DMS 273 (cell line): ENCODE data around the gene ALDH18A1.
A peak's percentile ranks its signal among the peaks of the same experiment; 100 is the strongest.
"Not testable (repeated sequence)": the region's sequence is repeated elsewhere in the genome, so short reads cannot be mapped to it uniquely, and the experiment has no call there.

ENCODE experiments used
- DNase-seq: peaks from one replicate; lab custom pipeline; 2025; ENCODE audit not compliant: unreplicated experiment; lab: John Stamatoyannopoulos, UW

ALDH18A1 gene

GRCh38 chr10:95656291-95657164, at the start of gene ALDH18A1:
Gene ALDH18A1 (minus strand): TSS chr10:95656711. CDS start chr10:95653377, 3,334 bp downstream.
- peak; percentile 92 for DNase-seq

GRCh38 chr10:95698415-95698814, 41.9 kb upstream of the ALDH18A1 start:
- DNase-seq = no peak

- no peak for DNase-seq
These were observed 40.9 kb upstream of the ALDH18A1 start for GRCh38 chr10:95697429-95697828.

GRCh38 chr10:95694665-95695064, 38.2 kb upstream of the ALDH18A1 start:
- no peak for DNase-seq

GRCh38 chr10:95693668-95694534, 37.4 kb upstream of the ALDH18A1 start, which contains the start of gene TCTN3:
Gene TCTN3 (minus strand): TSS chr10:95693927. CDS start chr10:95693899, 28 bp downstream.
- peak; percentile 99 for DNase-seq

GRCh38 chr10:95693071-95693667, 36.7 kb upstream of the ALDH18A1 start:
- peak; percentile 16 for DNase-seq

- no peak for DNase-seq
These were observed 34.8 kb upstream of the ALDH18A1 start for GRCh38 chr10:95691281-95691680.

GRCh38 chr10:95688648-95689047, 32.1 kb upstream of the ALDH18A1 start:
- no peak for DNase-seq

- DNase-seq = no peak
These were observed 27.5 kb upstream of the ALDH18A1 start for GRCh38 chr10:95683966-95684365.

- no peak for DNase-seq
These were observed 19.0 kb upstream of the ALDH18A1 start for GRCh38 chr10:95675403-95676116.

GRCh38 chr10:95674643-95675042, 18.1 kb upstream of the ALDH18A1 start:
- DNase-seq = no peak

- not testable (repeated sequence) for DNase-seq
These were observed 16.1 kb upstream of the ALDH18A1 start for GRCh38 chr10:95672641-95673040.

- DNase-seq = peak; percentile 23
These were observed 8.0 kb upstream of the ALDH18A1 start for GRCh38 chr10:95664543-95664942.

GRCh38 chr10:95663496-95663895, 7.0 kb upstream of the ALDH18A1 start:
- no peak for DNase-seq

GRCh38 chr10:95661818-95662217, 5.3 kb upstream of the ALDH18A1 start:
- DNase-seq = no peak

GRCh38 chr10:95660283-95660682, 3.8 kb upstream of the ALDH18A1 start:
- no peak for DNase-seq

- no peak for DNase-seq
These were observed 739 bp upstream of the ALDH18A1 start for GRCh38 chr10:95657250-95657649.

- DNase-seq = peak; percentile 57
These were observed 780 bp downstream of the ALDH18A1 start for GRCh38 chr10:95655571-95656290.

- no peak for DNase-seq
These were observed 2.6 kb downstream of the ALDH18A1 start for GRCh38 chr10:95653895-95654294.
